ENCODE data around the gene FIBIN.

GRCh38 chr11:26951809-26952515 lies 42.0 kb upstream of the FIBIN start:
- TF ChIP-seq MXI1 (conservative IDR thresholded peaks at IDR 0.05; ENCODE audit: poor library complexity, severe bottlenecking): no peak
- TF ChIP-seq EZH2 (IDR thresholded peaks at IDR 0.05; ENCODE audit: borderline replicate concordance, insufficient read depth, low read length, poor library complexity, severe bottlenecking): no peak
- TF ChIP-seq CTCF (IDR thresholded peaks at IDR 0.05; ENCODE audit: poor library complexity, severe bottlenecking): no peak
- TF ChIP-seq RAD21 (conservative IDR thresholded peaks at IDR 0.05): no peak
- no peak for TF ChIP-seq SMC3 (conservative IDR thresholded peaks at IDR 0.05; ENCODE audit: poor library complexity)
- TF ChIP-seq POLR2AphosphoS5 (IDR thresholded peaks at IDR 0.05): no peak
- no peak for TF ChIP-seq EP300 (conservative IDR thresholded peaks at IDR 0.05; ENCODE audit: poor library complexity, severe bottlenecking)
